PC-3 (cell line): ENCODE measurements around the gene UBE2H. TPM values are rescaled to one million over a fixed set of nuclear protein-coding genes. Genes with fewer than 3 reads are reported as not detected.

Experiments
- ATAC-seq: fragments of 200-7000 bp; cut with Tn5 transposase; 2 replicates; pipeline ENCODE4 v1.9.1; 2020; ENCODE audit warnings: mild to moderate bottlenecking, moderate library complexity
- BruUV-seq: library from RNA; stranded (reverse); fragments of 400-500 nt; replicated peaks from 2 replicates; lab custom pipeline; 2021; lab: Mats Ljungman, UMichigan
- CTCF ChIA-PET: fragments of 300-600 bp; sonication (Branson Sonifier 250); formaldehyde crosslinking; loops from one replicate; lab custom pipeline; 2022; ENCODE audit warnings: antibody characterized with exemption; lab: Charles Lee
- POLR2A ChIA-PET: fragments of 300-600 bp; sonication (Branson Sonifier 250); formaldehyde crosslinking; loops from one replicate; lab custom pipeline; 2022; ENCODE audit warnings: antibody characterized with exemption; ENCODE audit not compliant: unreplicated experiment; lab: Charles Lee
- DNase-seq: peaks from one replicate; pipeline ENCODE4 v3.0.0-alpha.2; 2015
- H2AFZ ChIP-seq: fragments of 300-600 bp; sonication (generic); 2 replicates; pipeline ENCODE4 v1.6.0; 2016; ENCODE audit warnings: antibody characterized with exemption, low read length
- H3F3A ChIP-seq: fragments of 300-600 bp; sonication (generic); one replicate; pipeline ENCODE4 v1.6.0; 2017; ENCODE audit warnings: antibody characterized with exemption, low read length, control low read depth, mild to moderate bottlenecking; ENCODE audit not compliant: unreplicated experiment
- H3K27ac ChIP-seq: fragments of 300-600 bp; sonication (generic); 2 replicates; pipeline ENCODE4 v1.5.1; 2016; ENCODE audit warnings: mild to moderate bottlenecking, low read length
- H3K27me3 ChIP-seq: fragments of 300-600 bp; sonication (generic); 2 replicates; pipeline ENCODE4 v1.6.1; 2016; ENCODE audit warnings: low read length, mixed read lengths
- H3K36me3 ChIP-seq: fragments of 300-600 bp; sonication (generic); 2 replicates; pipeline ENCODE4 v1.6.1; 2016; ENCODE audit warnings: low read depth, mixed run types, low read length, mixed read lengths
- H3K4me1 ChIP-seq: fragments of 300-600 bp; sonication (generic); 2 replicates; pipeline ENCODE4 v1.5.1; 2016; ENCODE audit warnings: low read length; ENCODE audit not compliant: insufficient read depth
- H3K4me2 ChIP-seq: fragments of 300-600 bp; sonication (generic); 2 replicates; pipeline ENCODE4 v1.6.0; 2016; ENCODE audit warnings: low read length
- H3K4me3 ChIP-seq: fragments of 300-600 bp; sonication (generic); 2 replicates; pipeline ENCODE4 v1.5.1; 2016; ENCODE audit warnings: mild to moderate bottlenecking, low read length, mixed read lengths
- H3K79me2 ChIP-seq: fragments of 300-600 bp; sonication (generic); 2 replicates; pipeline ENCODE4 v1.6.1; 2017; ENCODE audit warnings: low read length, mixed read lengths
- H3K9ac ChIP-seq: fragments of 300-600 bp; sonication (generic); 2 replicates; pipeline ENCODE4 v1.6.0; 2016; ENCODE audit warnings: mild to moderate bottlenecking, low read length
- H3K9me2 ChIP-seq: fragments of 300-600 bp; sonication (generic); replicated peaks from 2 replicates; pipeline ENCODE4 v1.6.1; 2016; ENCODE audit warnings: mixed run types, low read length, mixed read lengths
- H3K9me3 ChIP-seq: fragments of 300-600 bp; sonication (generic); 2 replicates; pipeline ENCODE4 v1.6.1; 2016; ENCODE audit warnings: low read length, mixed read lengths
- H4K20me1 ChIP-seq: fragments of 300-600 bp; sonication (generic); 2 replicates; pipeline ENCODE4 v1.6.1; 2016; ENCODE audit warnings: low read length, mixed read lengths
- CTCF ChIP-seq: fragments of 300-600 bp; sonication (generic); conservative IDR thresholded peaks from 2 replicates; pipeline ENCODE4 v1.5.1; 2017; ENCODE audit warnings: antibody characterized with exemption, low read depth, mild to moderate bottlenecking, low read length
- EZH2 ChIP-seq: fragments of 300-600 bp; sonication (generic); IDR thresholded peaks from one replicate; pipeline ENCODE4 v1.6.1; 2017; ENCODE audit warnings: antibody characterized with exemption, mild to moderate bottlenecking, low read length; ENCODE audit not compliant: unreplicated experiment
- EZH2phosphoT487 ChIP-seq: fragments of 300-600 bp; sonication (generic); IDR thresholded peaks from 2 replicates; pipeline ENCODE4 v1.6.1; 2018; ENCODE audit warnings: mild to moderate bottlenecking, antibody characterized with exemption, low read length, borderline replicate concordance
- intact Hi-C: fragments of 100-400 bp; cut with micrococcal nuclease; formaldehyde crosslinking; loops from 2 replicates; pipeline ENCODE4 v1.9.0; 2023
- total RNA-seq: library from RNA; depleted of rRNA; stranded (reverse); fragments of >200 nt; gene quantifications from 2 replicates; pipeline ENCODE4 v1.2.3, GENCODE V29; 2014

Gene UBE2H
- total RNA-seq, 1 experiment from 2014 or later: 62.5 TPM

DNA sequence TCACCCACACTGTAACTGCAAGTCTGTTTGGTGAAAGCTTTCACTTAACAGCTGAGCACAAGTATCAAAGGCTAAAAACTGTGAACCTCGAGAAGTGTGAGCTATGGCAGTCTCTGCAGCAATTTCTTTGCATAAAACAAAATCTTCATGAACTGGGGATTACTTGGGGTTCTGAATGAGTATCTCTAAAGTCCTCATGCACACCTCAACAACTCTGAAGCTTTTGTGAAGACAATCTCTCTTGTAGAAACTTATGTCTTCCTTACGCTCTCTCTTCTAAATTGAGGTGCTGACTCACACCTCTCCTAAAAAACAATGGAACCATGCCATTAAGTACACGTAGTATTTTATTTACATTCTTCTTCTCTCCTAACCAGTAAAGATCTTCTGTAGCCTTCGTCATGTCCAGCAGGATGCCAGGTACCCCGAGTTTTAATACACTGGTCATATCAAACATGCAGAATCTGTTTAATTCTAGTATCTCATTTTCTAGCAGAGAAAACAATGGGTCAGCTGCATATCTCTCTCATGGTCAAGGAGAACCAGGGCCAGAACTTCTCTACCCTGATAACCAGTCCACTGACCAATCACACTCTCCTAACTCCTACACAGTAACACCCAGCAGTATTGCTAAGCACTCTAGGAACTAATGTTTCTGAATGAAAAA lies 76.9 kb downstream of the UBE2H start:
- ChIA-PET POLR2A (interaction anchor here (0.6 kb wide), 1 partner anchor 182 kb away, joined by 5 read pairs; no protein-coding TSS in a partner anchor), CTCF (no interaction called here)
- peaks cover 24% of the 10 kb centered on the region for H3K4me1 ChIP-seq
- no peak overlapping the region for H3K9ac ChIP-seq
- H3F3A ChIP-seq: no peaks in the 10 kb centered on the region
- no peaks in the 10 kb centered on the region for H3K79me2 ChIP-seq
- peak overlapping the region; percentile 30 for H3K4me2 ChIP-seq
- no peaks in the 10 kb centered on the region for H3K27me3 ChIP-seq
- ATAC-seq (peak; percentile 73), DNase-seq (peak; percentile 67)
- BruUV-seq: no TSS peak
- TF ChIP-seq CTCF: no peak
- no peak for TF ChIP-seq EZH2phosphoT487
- no peak for TF ChIP-seq EZH2
- peak overlapping the region; percentile 12; the same call in 1 of the 2 replicates for H3K27ac ChIP-seq
- no peaks in the 10 kb centered on the region for H3K9me3 ChIP-seq
- intact Hi-C loops: loop anchor here (5.0 kb wide), 2 partner anchors 34 to 36 kb away; no protein-coding TSS in a partner anchor
- H3K4me3 ChIP-seq: peak overlapping the region; percentile 25; the same call in 1 of the 2 replicates
- H3K9me2 ChIP-seq: no peaks in the 10 kb centered on the region
- H4K20me1 ChIP-seq: no peaks in the 10 kb centered on the region
- H3K36me3 ChIP-seq: peaks cover 7% of the 10 kb centered on the region; the same call in 1 of the 2 replicates
- H2AFZ ChIP-seq: no peak overlapping the region

DNA sequence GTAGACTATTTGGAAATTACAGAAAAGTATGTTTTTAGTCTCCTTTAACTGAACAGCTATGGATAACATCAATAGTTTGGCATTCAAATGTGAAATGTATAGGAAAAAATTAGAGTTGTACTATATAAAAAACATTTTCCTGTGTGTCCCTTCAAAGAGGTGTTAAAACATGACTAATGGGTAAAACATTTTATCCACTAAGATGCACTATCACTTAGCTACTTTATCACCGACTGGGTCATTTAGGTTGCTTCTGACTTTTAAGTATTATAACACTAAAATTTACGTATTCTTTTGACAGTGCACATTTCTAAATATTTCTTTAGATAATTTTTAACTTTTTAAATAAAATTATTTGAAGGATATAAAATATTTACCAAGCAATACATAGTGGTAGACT lies 77.6 kb downstream of the UBE2H start:
- no peak for ATAC-seq

More for the DNA sequence above, 77.6 kb downstream of the UBE2H start:
- Histone ChIP-seq H3F3A (no peaks in the 10 kb centered on the region), H2AFZ (no peak overlapping the region), H3K79me2 (no peaks in the 10 kb centered on the region), H3K9me2 (no peaks in the 10 kb centered on the region), H4K20me1 (no peaks in the 10 kb centered on the region), H3K4me1 (peaks cover 24% of the 10 kb centered on the region), H3K4me2 (no peak overlapping the region), H3K9me3 (no peaks in the 10 kb centered on the region), H3K9ac (no peak overlapping the region), H3K27ac (no peak overlapping the region), H3K4me3 (no peak overlapping the region), H3K27me3 (no peaks in the 10 kb centered on the region), H3K36me3 (peaks cover 6% of the 10 kb centered on the region; the same call in 1 of the 2 replicates)
- TF ChIP-seq CTCF (no peak), EZH2 (no peak), EZH2phosphoT487 (no peak)
- ChIA-PET CTCF (no interaction called here), POLR2A (interaction anchor here (0.6 kb wide), 1 partner anchor 181 kb away, joined by 5 read pairs; no protein-coding TSS in a partner anchor)
- no peak for DNase-seq
- intact Hi-C loops: loop anchor here (5.0 kb wide), 2 partner anchors 33 to 37 kb away; no protein-coding TSS in a partner anchor
- BruUV-seq: no TSS peak
